Measurements from ENCODE around the gene BCR.

DNA sequence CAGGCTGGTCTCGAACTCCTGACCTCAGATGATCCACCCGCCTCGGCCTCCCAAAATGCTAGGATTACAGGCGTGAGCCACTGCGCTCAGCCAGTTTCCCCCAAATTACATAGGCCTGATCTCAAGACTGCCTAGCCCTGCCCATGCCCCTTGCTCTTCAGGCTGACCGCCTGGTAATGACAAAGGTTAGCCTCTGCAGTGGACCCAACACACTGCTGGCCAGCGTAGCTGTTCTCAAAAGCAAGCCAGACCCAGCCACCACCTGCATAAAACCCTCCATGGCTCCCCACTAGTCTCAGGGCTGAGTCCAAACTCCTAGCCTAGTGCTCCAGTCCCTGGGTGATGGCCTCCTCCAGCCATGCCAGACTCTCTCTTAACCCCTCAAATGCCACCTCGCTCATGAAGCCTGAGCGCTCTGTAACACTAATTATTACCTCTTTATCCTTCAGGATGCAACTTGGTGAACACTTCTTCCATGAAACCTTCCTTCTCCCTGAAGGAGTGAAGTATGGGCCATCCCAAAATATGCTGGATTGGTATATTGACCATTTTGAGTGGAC, 37.7 kb upstream of the BCR start:
- TF ChIP-seq, protein P1, sequence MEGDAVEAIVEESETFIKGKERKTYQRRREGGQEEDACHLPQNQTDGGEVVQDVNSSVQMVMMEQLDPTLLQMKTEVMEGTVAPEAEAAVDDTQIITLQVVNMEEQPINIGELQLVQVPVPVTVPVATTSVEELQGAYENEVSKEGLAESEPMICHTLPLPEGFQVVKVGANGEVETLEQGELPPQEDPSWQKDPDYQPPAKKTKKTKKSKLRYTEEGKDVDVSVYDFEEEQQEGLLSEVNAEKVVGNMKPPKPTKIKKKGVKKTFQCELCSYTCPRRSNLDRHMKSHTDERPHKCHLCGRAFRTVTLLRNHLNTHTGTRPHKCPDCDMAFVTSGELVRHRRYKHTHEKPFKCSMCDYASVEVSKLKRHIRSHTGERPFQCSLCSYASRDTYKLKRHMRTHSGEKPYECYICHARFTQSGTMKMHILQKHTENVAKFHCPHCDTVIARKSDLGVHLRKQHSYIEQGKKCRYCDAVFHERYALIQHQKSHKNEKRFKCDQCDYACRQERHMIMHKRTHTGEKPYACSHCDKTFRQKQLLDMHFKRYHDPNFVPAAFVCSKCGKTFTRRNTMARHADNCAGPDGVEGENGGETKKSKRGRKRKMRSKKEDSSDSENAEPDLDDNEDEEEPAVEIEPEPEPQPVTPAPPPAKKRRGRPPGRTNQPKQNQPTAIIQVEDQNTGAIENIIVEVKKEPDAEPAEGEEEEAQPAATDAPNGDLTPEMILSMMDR (IDR thresholded peaks at IDR 0.05) = no peak
- TF ChIP-seq EZH2 (IDR thresholded peaks at IDR 0.05; ENCODE audit: borderline replicate concordance, insufficient read depth, low read depth, low read length, poor library complexity, severe bottlenecking) = no peak

Measured in B cell (primary cell).